ENCODE results near the gene PASK.

PASK gene

DNA sequence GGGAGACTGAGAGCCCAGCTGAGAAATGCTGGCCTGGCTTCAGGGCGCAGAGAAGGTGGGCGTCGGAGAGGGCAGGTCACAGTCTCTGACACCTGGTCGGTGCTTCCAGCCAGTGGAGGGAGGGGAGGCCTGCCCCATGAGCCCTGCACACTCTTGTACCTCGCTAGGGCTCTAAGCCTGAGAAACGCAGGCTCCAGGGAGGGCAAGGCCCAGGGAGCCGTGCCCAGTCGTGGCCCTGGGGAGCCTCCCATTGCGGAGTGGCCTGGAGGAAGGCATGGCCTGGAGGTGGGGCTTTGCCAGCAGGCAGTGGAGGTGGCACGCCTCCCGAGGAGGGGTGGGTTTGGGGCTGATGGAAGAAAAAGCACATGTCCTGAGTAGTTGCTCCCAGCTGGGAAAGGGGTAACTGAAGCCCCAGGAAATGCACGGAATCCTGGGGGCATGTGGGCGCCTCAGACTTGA is 86.2 kb downstream of the PASK start:
- FAIRE-seq, result no peak

GRCh38 chr2:241062389-241063092 is 86.7 kb downstream of the PASK start:
- FAIRE-seq, result no peak

- no peak for FAIRE-seq
These were observed 88.0 kb downstream of the PASK start for GRCh38 chr2:241061275-241061674.
